Gastrocnemius medialis (tissue), 4 donors: ENCODE results near the gene NFATC2IP. TPM values are rescaled to one million over a fixed set of nuclear protein-coding genes. Genes with fewer than 3 reads are reported as not detected.

Experiments
- ATAC-seq, 2 donors: fragments of 150-250 bp; one replicate each; pipeline ENCODE4 v1.9.1; 2016
- DNase-seq, 2 donors: peaks; one replicate each; pipeline ENCODE4 v3.0.0-alpha.2; 2019
- H3K27ac ChIP-seq, 4 donors: fragments of 200-600 bp; sonication (generic); 1 replicate in 1 of 4; 2 replicates in 3 of 4; pipeline ENCODE4 v1.5.1; 2016 to 2018; ENCODE audit warnings: mild to moderate bottlenecking in 2 of 4, moderate library complexity in 1 of 4
- H3K27me3 ChIP-seq, 3 donors: fragments of 200-600 bp; sonication (generic) in 2 of 3; 1 replicate in 1 of 3; 2 replicates in 2 of 3; pipeline versions ENCODE4 v1.5.1 to v1.6.0; 2016 to 2019; ENCODE audit warnings: mild to moderate bottlenecking in 1 of 3, moderate library complexity in 1 of 3
- H3K36me3 ChIP-seq, 2 donors: fragments of 200-600 bp; sonication (generic) in 1 of 2; one replicate each; pipeline ENCODE4 v1.5.1; 2017 to 2018
- H3K4me1 ChIP-seq, 2 donors: fragments of 200-600 bp; sonication (generic) in 1 of 2; one replicate each; pipeline ENCODE4 v1.5.1; 2016 to 2017; ENCODE audit warnings: mild to moderate bottlenecking in 2 of 2
- H3K4me3 ChIP-seq, 4 donors: fragments of 200-600 bp; sonication (generic) in 3 of 4; 1 replicate in 1 of 4; 2 replicates in 3 of 4; pipeline ENCODE4 v1.5.1; 2016 to 2019; ENCODE audit warnings: mild to moderate bottlenecking in 2 of 4
- H3K9me3 ChIP-seq, 3 donors: fragments of 200-600 bp; sonication (generic) in 2 of 3; 1 replicate in 1 of 3; 2 replicates in 2 of 3; pipeline ENCODE4 v1.5.1; 2016 to 2019
- CTCF ChIP-seq, 5 experiments: fragments of 450-650 bp in 3 of 5; fragments of 200-600 bp in 2 of 5; sonication (generic) in 2 of 5; IDR thresholded peaks in 4 of 5; conservative IDR thresholded peaks in 1 of 5; 1 replicate in 4 of 5; 2 replicates in 1 of 5; pipeline ENCODE4 v1.5.1; 2016 to 2019; ENCODE audit warnings: antibody characterized with exemption in 5 of 5, mild to moderate bottlenecking in 3 of 5, moderate library complexity in 3 of 5
- POLR2A ChIP-seq, 2 donors: fragments of 450-650 bp; IDR thresholded peaks; one replicate each; pipeline ENCODE4 v1.6.1; 2017; ENCODE audit warnings: antibody characterized with exemption in 2 of 2, mild to moderate bottlenecking in 2 of 2, moderate library complexity in 2 of 2
- in situ Hi-C, 4 donors: fragments of 200-750 bp; cut with MboI; loops; one replicate each; pipeline versions ENCODE4 v1.15.0 to v1.8.0; 2017; ENCODE audit warnings: low sequenced_read_pairs in 4 of 4
- intact Hi-C: fragments of 100-400 bp; cut with DNase I; formaldehyde crosslinking; loops from one replicate; pipeline ENCODE4 v1.15.1; 2023; ENCODE audit warnings: low total_unique reads
- total RNA-seq, 4 donors: library from RNA; depleted of rRNA; stranded (reverse); fragments of >200 nt; gene quantifications; one replicate each; pipeline versions ENCODE4 v1.1.0 to v1.2.3, GENCODE V29; 2016

The NFATC2IP gene
- total RNA-seq, 4 donors from 2014 or later, result 10.3 to 18.5 (median 14.2) TPM

- no peak for DNase-seq
- no peak for TF ChIP-seq CTCF (IDR thresholded peaks at IDR 0.05 in 4 of 5, conservative IDR thresholded peaks at IDR 0.05 in 1 of 5)
- TF ChIP-seq POLR2A (IDR thresholded peaks at IDR 0.05), result no peak
- no peaks in the 10 kb centered on the region for H3K9me3 ChIP-seq
Observed at GRCh38 chr16:28918698-28919097, 32.0 kb upstream of the NFATC2IP start.

GRCh38 chr16:28923231-28923587 is 27.5 kb upstream of the NFATC2IP start:
- Histone ChIP-seq H3K36me3 (peaks cover 0 to 10% of the 10 kb centered on the region in 2 donors), H3K9me3 (no peaks in the 10 kb centered on the region), H3K4me1 (peaks cover 9% of the 10 kb centered on the region in 2 donors), H3K27me3 (no peaks in the 10 kb centered on the region), H3K27ac (no peak overlapping the region), H3K4me3 (no peak overlapping the region)
- TF ChIP-seq CTCF (IDR thresholded peaks at IDR 0.05 in 4 of 5, conservative IDR thresholded peaks at IDR 0.05 in 1 of 5) (no peak), POLR2A (IDR thresholded peaks at IDR 0.05) (no peak)
- intact Hi-C loops, result no loop called here
- no peak for DNase-seq
- ATAC-seq, result no peak
- in situ Hi-C loops, result no loop called here

More at GRCh38 chr16:28918698-28919097, 32.0 kb upstream of the NFATC2IP start:
- H3K27ac ChIP-seq, result no peak overlapping the region
- H3K36me3 ChIP-seq, result peaks cover 0 to 17% of the 10 kb centered on the region in 2 donors
- in situ Hi-C loops (no loop called here), intact Hi-C loops (no loop called here)
- no peak for ATAC-seq
- H3K4me3 ChIP-seq, result no peak overlapping the region
- no peaks in the 10 kb centered on the region for H3K4me1 ChIP-seq
- H3K27me3 ChIP-seq, result no peaks in the 10 kb centered on the region

- TF ChIP-seq POLR2A (IDR thresholded peaks at IDR 0.05), result no peak
- no peak for TF ChIP-seq CTCF (IDR thresholded peaks at IDR 0.05 in 4 of 5, conservative IDR thresholded peaks at IDR 0.05 in 1 of 5)
- H3K4me3 ChIP-seq, result peak overlapping the region in 1 of 4 donors; percentile 99
- peaks cover 0 to 8% of the 10 kb centered on the region in 2 donors for H3K36me3 ChIP-seq
- in situ Hi-C loops (no loop called here), intact Hi-C loops (loop anchor here (2.0 kb wide), 3 partner anchors 43 to 101 kb away; partner anchors contain the start of genes ATXN2L and TUFM)
- H3K27ac ChIP-seq, result peak overlapping the region in 2 of 4 donors; percentile 97 to 99
- peaks cover 9% of the 10 kb centered on the region in 2 donors for H3K4me1 ChIP-seq
- H3K27me3 ChIP-seq, result no peaks in the 10 kb centered on the region
- no peaks in the 10 kb centered on the region for H3K9me3 ChIP-seq
- no peak for ATAC-seq
- no peak for DNase-seq
Observed at GRCh38 chr16:28923652-28924398, 26.9 kb upstream of the NFATC2IP start.

- Histone ChIP-seq H3K4me3 (peak overlapping the region; percentile 67 to 99 (median 86)), H3K36me3 (peaks cover 0 to 3% of the 10 kb centered on the region in 2 donors), H3K27ac (peak overlapping the region; percentile 83 to 99 (median 94)), H3K4me1 (peaks cover 9% of the 10 kb centered on the region in 2 donors), H3K9me3 (no peaks in the 10 kb centered on the region), H3K27me3 (no peaks in the 10 kb centered on the region)
- TF ChIP-seq CTCF (IDR thresholded peaks at IDR 0.05 in 4 of 5, conservative IDR thresholded peaks at IDR 0.05 in 1 of 5), result no peak
- no peak for TF ChIP-seq POLR2A (IDR thresholded peaks at IDR 0.05)
- DNase-seq, result no peak
- intact Hi-C loops (loop anchor here (2.0 kb wide), 3 partner anchors 44 to 102 kb away; partner anchors contain the start of genes ATXN2L and TUFM), in situ Hi-C loops (no loop called here)
- peak in 1 of 2 donors; percentile 25 for ATAC-seq
Observed at GRCh38 chr16:28924399-28924761, 26.4 kb upstream of the NFATC2IP start.
